KMS-11 (cell line): Measurements from ENCODE around the gene LONRF2.

Experiments
- H2AFZ ChIP-seq: fragments of 200-600 bp; sonication (generic); 2 replicates; pipeline ENCODE4 v1.6.1; 2016; ENCODE audit warnings: antibody characterized with exemption, mixed run types, low read depth
- H3K27ac ChIP-seq: fragments of 200-600 bp; sonication (generic); 2 replicates; pipeline ENCODE4 v1.6.1; 2016; ENCODE audit warnings: mild to moderate bottlenecking, mixed run types
- H3K27me3 ChIP-seq: fragments of 200-600 bp; sonication (generic); 2 replicates; pipeline ENCODE4 v1.6.1; 2017; ENCODE audit warnings: mild to moderate bottlenecking, low read depth, mixed run types, moderate library complexity; ENCODE audit not compliant: insufficient read depth
- H3K36me3 ChIP-seq: fragments of 200-600 bp; sonication (generic); 2 replicates; pipeline ENCODE4 v1.6.1; 2017; ENCODE audit warnings: mild to moderate bottlenecking, mixed run types; ENCODE audit not compliant: insufficient read depth
- H3K4me1 ChIP-seq: fragments of 200-600 bp; sonication (generic); 2 replicates; pipeline ENCODE4 v1.6.1; 2016; ENCODE audit warnings: mild to moderate bottlenecking, low read depth, mixed run types; ENCODE audit not compliant: poor library complexity, severe bottlenecking
- H3K4me2 ChIP-seq: fragments of 200-600 bp; sonication (generic); 2 replicates; pipeline ENCODE4 v1.7.0; 2016; ENCODE audit warnings: mild to moderate bottlenecking, mixed run types
- H3K4me3 ChIP-seq: fragments of 200-600 bp; sonication (generic); IDR thresholded peaks from 2 replicates; pipeline ENCODE4 v1.6.1; 2017; ENCODE audit warnings: low read depth, low read length, mixed read lengths; ENCODE audit not compliant: insufficient read depth
- H3K79me2 ChIP-seq: fragments of 200-600 bp; sonication (generic); 2 replicates; pipeline ENCODE4 v1.6.1; 2016; ENCODE audit warnings: low read depth, mixed run types; ENCODE audit not compliant: insufficient read depth
- H3K9ac ChIP-seq: fragments of 200-600 bp; sonication (generic); 2 replicates; pipeline ENCODE4 v1.6.1; 2016; ENCODE audit warnings: mild to moderate bottlenecking, mixed run types
- H4K20me1 ChIP-seq: fragments of 200-600 bp; sonication (generic); 2 replicates; pipeline ENCODE4 v1.6.1; 2016; ENCODE audit warnings: mild to moderate bottlenecking, mixed run types; ENCODE audit not compliant: insufficient read depth
- CTCF ChIP-seq: fragments of 200-600 bp; sonication (generic); conservative IDR thresholded peaks from 2 replicates; pipeline ENCODE4 v1.6.1; 2017; ENCODE audit warnings: low read depth, mild to moderate bottlenecking, antibody characterized with exemption, low read length, moderate library complexity, mixed read lengths

LONRF2 gene

GRCh38 chr2:100303744-100304143, 18.6 kb downstream of the LONRF2 start:
- H2AFZ ChIP-seq = no peak overlapping the region
- H3K27me3 ChIP-seq = no peaks in the 10 kb centered on the region
- no peaks in the 10 kb centered on the region for H3K79me2 ChIP-seq
- no peak for TF ChIP-seq CTCF
- no peak overlapping the region for H3K9ac ChIP-seq
- no peak overlapping the region for H3K4me2 ChIP-seq
- no peaks in the 10 kb centered on the region for H3K36me3 ChIP-seq
- H3K4me3 ChIP-seq = no peak overlapping the region
- no peaks in the 10 kb centered on the region for H3K4me1 ChIP-seq
- H4K20me1 ChIP-seq = no peaks in the 10 kb centered on the region
- H3K27ac ChIP-seq = no peak overlapping the region

GRCh38 chr2:100302585-100302892, 19.8 kb downstream of the LONRF2 start:
- no peak overlapping the region for H3K4me2 ChIP-seq
- no peaks in the 10 kb centered on the region for H4K20me1 ChIP-seq
- no peak overlapping the region for H2AFZ ChIP-seq
- H3K79me2 ChIP-seq = no peaks in the 10 kb centered on the region
- H3K9ac ChIP-seq = no peak overlapping the region
- H3K27ac ChIP-seq = no peak overlapping the region
- H3K27me3 ChIP-seq = no peaks in the 10 kb centered on the region
- H3K36me3 ChIP-seq = no peaks in the 10 kb centered on the region
- H3K4me3 ChIP-seq = no peak overlapping the region
- H3K4me1 ChIP-seq = no peaks in the 10 kb centered on the region
- TF ChIP-seq CTCF = no peak

- Histone ChIP-seq H2AFZ (no peak overlapping the region), H3K27ac (no peak overlapping the region), H3K36me3 (no peaks in the 10 kb centered on the region), H3K9ac (no peak overlapping the region), H3K79me2 (no peaks in the 10 kb centered on the region), H3K4me3 (no peak overlapping the region), H4K20me1 (no peaks in the 10 kb centered on the region), H3K4me2 (no peak overlapping the region), H3K4me1 (no peaks in the 10 kb centered on the region), H3K27me3 (no peaks in the 10 kb centered on the region)
- no peak for TF ChIP-seq CTCF
Measured at GRCh38 chr2:100301881-100302584, 20.3 kb downstream of the LONRF2 start.

- H2AFZ ChIP-seq = no peak overlapping the region
- H3K4me1 ChIP-seq = no peaks in the 10 kb centered on the region
- H4K20me1 ChIP-seq = no peaks in the 10 kb centered on the region
- H3K27me3 ChIP-seq = no peaks in the 10 kb centered on the region
- no peak overlapping the region for H3K9ac ChIP-seq
- no peaks in the 10 kb centered on the region for H3K79me2 ChIP-seq
- H3K4me3 ChIP-seq = no peak overlapping the region
- no peak for TF ChIP-seq CTCF
- H3K27ac ChIP-seq = no peak overlapping the region
- H3K36me3 ChIP-seq = no peaks in the 10 kb centered on the region
- no peak overlapping the region for H3K4me2 ChIP-seq
Measured at GRCh38 chr2:100299548-100299947, 22.8 kb downstream of the LONRF2 start.
